NCI-H526 treated with DMSO at 0.1 percent for 48 hours (cell line): ENCODE data around the gene MAN1C1.
A peak's percentile ranks its signal among the peaks of the same experiment; 100 is the strongest.
"Not testable (repeated sequence)": the region's sequence is repeated elsewhere in the genome, so short reads cannot be mapped to it uniquely, and the experiment has no call there.

Source experiments
- DNase-seq: peaks from one replicate; lab custom pipeline; 2025; lab: John Stamatoyannopoulos, UW

MAN1C1 gene

DNA sequence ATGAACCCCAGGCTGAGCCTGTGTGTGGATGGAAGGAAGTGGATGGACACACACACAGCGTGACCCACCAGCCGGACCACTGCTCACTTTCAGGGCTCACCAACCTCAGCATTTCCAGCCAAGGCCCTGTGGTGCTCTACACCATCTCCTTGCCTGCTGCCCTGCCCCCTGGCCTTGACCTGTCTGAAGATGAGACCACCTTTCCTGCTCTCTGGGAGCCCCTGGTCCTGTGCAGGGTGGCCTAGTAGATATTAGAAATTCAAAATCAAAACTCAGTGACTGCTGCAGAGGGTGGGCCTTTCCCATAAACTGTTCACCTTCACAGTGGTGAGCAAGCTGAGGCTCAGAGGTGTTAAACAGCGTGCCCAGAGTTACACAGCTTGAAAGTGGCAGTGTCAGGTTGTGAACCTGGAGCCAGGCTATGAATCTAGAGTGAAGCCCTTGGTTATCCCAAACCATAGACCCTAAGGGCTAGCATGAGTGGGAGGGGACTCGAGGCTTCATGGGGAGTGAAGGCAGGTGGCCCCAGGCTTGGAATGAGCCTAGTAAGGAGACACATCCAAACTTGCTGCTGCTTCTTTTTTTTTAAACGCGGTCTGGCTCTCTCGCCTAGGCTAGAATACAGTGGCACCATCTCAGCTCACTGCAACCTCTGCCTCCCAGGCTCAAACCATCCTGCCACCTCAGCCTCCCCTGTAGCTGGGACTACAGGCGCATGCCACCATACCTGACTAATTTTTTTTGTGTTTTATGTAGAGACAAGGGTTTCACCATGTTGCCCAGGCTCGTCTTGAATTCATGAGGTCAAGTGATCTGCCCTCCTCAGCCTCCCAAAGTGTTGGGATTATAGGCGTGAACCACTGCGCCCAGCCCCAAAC is 41.5 kb downstream of the MAN1C1 start:
- DNase-seq, result no peak

DNA sequence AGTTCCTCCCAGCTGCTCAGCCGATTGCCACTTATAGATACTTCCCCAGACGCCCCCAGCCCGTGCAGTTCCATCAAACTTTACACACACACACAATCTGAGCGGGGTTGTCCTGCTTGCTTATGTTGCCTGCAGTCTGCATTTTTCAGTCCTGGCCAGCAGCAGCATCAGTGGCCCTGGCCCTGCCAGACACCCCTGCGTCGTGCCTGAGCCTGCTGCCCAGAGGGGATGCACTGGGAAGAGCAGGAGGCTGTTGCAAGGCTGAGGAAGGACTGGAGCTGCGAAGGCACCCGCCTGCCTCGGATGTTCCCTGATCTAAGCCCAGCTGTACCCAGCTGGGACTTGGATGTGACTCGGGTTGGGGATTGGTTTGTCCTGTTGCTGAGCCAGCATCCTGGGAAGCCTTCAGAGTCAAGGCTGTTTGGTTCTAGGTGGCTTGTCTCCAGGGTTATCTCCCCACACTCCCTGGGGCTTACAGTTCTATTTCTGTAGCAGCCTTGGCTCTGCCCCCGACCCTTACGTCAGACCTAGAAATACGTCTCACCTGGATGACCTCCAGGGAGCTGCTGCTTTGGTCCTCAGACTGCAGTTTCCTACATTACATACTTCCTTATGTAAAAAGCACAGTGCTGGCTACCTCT is 42.3 kb downstream of the MAN1C1 start:
- DNase-seq, result no peak

DNA sequence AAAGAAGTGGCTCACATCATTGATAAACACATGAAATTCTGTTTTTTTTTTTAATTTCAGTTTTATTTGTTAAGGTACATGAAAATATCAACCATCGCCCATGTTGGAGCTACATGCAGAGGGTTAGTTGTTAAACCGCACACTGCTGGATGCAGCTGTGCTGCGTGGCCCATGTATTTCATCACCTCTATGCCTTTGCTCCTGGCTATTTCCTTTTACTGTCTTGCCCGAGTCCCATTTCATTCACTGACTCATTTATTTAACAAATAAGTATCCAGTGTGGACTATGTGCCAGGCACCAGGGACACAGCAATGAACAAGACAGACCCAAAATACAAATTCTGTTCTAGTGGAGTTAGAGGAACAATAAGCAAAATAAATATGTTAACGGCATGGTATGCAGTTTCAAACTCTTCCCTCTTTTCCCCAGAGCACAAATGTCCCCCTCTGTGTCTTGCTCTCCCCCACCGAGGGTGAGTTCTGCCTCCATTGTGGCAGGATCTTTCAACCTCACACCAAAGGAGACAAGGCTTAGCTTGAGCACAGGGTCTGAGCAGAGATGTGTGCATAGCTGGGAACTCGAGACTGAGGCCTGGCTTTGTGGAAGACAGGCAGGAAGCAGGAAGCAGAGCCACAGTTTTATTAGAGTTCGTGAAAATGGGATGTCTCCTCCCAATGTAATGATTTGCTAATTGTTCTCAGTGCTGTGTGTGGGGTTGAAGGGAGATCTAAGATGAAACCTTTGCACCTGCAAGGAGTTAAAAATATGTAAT is 44.6 kb downstream of the MAN1C1 start:
- DNase-seq, result peak; percentile 81

DNA sequence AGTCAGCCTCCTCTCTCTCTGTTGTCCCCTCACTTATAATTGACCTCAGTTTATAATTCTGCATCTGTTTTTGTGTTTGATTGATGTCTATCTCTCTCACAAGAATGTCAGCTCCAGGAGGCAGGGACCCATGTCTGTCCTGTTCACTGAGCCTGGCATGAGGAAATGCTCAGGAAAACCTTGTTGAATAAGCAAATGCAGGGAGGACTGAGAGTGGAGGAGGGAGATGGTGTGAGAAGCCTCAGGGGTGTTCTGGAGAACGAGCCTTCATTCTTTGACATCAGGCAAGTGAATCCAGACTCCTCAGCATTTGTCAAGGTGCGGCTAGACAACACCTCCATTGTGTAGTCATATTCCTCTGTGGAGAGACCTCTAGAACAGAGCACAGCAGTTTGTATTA is 45.5 kb downstream of the MAN1C1 start:
- DNase-seq, result peak; percentile 53

DNA sequence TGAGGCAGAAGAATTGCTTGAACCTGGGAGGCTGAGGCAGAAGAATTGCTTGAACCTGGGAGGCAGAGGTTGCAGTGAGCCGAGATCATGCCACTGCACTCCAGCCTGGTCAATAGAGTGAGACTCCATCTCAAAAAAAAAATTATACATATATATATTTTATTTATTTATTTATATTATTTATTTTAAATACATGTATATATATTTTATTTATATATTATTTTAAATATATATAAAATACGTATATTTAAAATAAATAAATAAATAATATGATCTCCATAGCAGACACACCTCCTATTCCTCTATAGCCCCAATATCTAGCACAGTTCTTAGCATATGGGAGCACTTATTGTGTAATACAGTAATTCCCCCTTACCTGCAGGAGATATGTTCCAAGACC is 46.4 kb downstream of the MAN1C1 start:
- DNase-seq, result not testable (repeated sequence)

DNA sequence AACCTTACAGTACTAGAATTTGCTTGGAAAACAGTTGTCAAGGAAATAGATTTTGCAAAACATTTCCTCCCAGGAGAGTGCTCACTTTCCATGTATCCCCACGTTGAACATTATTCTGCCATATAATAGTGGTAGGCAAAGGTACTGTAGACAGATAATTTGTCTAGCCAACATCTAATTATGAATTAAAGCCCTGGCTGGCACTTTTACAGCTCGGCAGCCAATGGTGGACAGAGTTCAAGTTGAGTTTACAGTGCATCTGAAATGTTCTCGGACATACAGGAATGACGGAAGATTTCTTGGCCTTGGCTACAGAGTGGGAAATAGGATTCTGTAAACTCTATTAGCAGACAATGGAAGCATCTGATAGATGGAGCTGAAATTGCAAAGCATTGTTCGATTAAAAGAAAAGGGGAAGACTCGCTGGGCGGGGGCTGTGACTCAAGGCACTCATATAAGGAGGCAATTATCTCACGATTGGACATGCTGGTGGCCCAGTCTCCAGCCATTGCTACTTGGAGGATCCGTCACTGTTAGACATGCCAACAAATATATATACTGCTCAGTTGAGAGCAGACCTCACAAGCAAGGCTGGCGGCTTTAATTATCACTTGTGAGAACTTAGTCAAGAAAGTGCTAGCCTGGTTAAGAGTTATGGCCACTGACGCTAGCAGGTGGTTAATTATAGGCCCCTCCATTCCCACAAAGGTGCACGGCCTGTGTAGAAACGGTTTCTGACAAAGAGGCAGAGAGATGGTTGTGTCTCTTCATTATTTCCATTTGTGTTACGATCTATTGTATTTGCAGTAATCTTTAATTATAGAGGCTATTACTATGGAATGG is 48.0 kb downstream of the MAN1C1 start:
- DNase-seq, result no peak

DNA sequence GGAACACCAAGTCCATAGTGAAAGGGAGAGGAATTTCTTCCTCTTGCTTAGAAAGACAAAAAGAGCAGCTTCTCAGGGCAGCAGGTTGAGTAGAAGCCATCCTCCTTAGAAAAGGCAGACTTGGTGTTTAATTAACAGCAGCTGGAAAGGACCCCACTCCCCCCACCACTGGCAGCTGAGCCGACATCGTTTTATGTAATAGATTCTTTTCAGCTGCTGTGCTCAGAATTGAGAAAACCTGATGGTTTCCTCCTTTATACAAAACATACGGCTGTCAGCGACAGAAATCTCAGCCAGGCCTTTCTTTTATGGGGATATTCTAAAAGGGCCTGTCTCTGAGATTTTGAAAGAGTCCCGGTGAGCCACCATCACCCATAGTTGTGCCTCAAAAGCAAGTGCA is 49.9 kb downstream of the MAN1C1 start:
- DNase-seq, result no peak

DNA sequence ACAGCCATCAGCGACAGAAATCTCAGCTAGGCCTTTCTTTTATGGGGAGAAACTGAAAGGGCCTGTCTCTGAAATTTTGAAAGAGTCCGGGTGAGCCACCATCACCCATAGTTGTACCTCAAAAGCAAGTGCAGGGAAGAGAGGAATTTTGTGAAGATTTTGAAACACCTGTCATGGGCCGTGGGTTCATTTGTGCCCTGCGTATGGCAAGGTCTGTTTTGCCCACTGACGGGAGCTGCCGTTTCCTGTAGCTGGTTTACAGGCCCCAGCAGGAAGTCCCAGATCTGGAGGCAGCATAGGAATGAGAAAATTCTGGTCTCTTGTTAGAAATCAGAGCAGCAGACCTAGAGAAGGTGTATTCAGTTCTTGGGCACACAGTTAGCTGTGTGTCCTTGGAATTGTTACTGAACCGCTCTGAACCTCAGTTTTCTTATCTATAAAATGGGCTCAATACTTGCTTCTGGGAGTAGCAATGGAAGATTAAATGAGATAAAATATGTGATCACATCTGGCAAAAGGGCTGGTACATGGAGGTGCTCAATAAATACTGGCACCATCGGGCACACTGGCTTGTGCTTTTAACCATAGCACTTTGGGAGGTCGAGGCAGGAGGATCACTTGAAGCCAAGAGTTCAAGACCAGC is 52.5 kb downstream of the MAN1C1 start:
- no peak for DNase-seq

DNA sequence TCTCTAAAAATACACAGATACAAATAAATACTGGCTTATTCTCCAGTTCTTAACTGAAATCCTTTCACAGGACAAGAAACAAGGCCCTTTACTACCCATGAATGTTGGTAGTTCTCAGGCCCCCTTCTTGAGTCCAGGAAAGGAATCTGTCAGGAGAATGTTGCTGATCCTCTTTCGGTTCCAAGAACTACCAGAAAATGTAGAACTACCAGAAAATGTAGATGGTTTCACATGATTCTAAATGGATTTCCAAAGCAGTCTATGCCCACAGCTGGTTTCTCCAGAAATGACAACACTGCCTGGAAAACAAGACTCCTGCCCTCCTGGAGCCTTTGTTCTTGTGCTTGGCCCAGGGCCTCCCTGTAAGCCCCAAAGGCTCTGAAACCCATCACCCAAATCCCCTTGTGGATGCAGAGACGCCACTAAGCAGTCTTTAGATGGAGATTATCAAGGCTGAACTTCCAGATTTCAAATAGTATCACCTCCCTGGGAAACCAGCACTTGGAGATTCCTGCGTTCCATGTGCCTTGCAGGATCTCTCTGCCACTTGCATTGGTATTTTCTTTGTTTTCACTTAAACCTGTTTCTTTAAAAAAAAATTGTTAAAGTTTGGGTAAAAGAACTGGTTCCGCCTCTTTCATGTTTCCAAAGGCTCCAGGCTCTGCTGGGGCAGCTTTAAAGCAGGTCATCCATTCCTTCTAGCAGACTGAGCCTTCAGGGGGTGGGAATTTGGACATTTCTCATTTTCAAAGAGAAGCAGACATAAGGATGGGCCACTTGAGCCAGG is 53.4 kb downstream of the MAN1C1 start:
- no peak for DNase-seq

DNA sequence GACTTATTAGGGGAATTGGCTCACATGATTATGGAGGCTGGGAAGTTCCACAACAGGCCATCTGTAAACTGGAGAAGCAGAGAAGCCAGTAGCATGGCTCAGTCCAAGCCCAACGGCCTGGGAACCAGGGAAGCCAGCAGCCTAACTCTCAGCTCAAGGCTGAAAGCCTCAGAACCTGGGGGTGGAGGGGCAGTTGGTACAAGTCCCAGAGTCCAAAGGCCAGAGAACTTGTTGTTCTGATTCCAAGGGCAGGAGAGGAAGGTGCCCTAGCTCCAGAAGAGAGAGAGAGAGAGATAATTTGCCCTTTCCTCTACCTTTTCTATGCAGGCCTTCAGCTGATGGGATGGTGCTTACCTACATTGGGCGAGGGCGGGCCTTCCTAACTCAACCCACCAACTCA is 55.3 kb downstream of the MAN1C1 start:
- DNase-seq, result no peak

DNA sequence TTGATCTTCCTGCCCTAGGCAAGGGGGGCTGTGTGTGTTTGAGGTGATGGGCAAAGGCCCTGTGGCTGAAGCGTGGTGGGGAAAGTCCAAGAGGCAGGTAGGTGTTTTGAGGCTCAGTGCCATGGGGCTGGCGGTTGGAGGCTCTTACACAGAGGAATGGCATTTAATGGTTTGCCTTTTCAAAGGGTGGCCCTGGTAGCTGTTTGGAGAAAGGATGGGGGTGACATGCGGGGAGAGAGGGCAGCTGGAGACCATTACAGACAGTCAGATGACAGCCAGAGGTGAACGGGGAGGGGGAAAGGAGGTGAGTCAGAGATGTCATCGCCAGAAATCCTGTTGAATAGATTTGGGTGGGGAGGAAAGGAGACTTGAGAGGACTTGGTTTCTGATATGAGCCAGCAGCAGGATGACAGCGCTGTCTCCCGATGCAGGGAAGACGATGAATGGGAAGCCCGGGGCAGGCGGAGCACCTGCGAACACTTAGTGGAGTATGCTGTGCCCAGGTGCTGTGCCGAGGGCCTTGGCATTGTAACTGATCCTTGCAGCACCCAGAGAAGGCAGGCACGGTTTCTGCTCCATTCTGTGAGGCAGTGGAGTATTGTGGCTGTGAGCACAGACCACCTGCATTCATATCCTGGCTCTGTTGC is 56.3 kb downstream of the MAN1C1 start:
- no peak for DNase-seq

DNA sequence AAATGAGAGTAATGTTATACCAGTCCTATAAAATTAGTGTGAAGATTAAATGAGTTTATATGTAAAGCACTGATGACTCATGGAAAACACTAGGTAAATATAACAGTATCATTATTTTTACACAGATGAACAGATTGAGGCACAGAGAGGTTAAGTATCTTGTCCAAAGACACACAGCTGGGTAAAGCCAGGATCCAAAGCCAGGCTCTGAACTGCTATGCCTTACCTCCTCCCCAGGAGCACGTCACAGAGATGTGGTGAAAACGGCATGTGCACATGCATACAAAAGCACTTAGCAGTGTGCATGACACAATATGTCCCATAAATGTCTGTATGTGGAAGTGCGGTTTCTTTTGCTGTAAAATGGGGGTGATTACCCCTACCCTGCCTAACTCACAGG is 56.9 kb downstream of the MAN1C1 start:
- DNase-seq, result no peak

DNA sequence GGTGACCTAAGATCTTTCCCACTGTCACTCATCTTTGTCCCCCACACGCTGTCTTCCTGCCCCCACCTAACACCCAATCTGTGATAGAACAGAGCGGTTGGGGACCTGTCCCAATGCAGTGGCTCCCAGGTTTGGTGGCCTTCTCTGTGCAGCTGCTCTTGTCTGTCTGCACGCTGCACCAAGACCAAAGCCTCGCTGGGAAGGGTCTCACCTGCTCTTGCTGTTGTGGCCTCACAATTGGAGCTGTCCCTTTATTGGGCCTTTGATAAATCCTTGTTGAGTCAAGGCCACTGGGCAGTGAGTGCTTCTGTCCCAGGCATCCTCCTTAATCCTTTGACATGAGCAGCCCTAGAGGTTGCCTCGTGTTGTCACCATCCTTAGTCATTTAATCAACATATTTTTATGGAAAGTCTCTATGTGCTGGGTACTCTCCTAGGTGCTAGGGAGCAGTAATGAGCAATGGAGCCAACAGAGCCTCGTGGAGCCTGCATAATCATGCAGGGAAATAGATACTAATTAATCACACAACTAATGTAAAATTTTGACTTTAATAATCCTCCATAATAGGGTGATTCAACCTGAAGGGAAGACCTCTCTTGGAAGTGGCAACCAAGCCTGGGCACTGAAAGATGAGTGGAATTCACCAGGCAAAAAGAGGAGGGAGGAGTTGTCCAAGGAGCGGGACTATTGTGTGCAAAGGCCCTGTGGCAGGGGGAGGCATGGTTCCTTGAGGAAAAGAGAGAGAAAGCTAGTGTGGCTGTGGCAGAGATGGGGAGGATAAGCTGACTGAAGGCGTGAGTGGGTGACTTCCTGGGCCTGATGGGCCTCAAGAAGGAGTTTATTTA is 57.6 kb downstream of the MAN1C1 start:
- DNase-seq, result no peak

DNA sequence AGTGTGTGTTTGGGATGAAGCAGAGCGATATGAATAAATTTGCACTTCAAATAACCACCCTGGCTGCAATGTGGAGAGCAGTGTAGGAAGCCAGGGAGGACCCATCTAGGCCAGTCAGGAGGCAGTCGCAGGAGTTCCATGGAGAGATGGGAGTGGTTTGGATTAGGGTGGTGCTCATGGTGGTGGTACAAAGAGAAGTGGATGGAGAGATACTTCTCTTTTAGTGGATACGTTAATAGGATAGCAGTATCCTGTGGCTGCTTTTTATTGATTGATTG is 58.2 kb downstream of the MAN1C1 start:
- DNase-seq, result no peak

DNA sequence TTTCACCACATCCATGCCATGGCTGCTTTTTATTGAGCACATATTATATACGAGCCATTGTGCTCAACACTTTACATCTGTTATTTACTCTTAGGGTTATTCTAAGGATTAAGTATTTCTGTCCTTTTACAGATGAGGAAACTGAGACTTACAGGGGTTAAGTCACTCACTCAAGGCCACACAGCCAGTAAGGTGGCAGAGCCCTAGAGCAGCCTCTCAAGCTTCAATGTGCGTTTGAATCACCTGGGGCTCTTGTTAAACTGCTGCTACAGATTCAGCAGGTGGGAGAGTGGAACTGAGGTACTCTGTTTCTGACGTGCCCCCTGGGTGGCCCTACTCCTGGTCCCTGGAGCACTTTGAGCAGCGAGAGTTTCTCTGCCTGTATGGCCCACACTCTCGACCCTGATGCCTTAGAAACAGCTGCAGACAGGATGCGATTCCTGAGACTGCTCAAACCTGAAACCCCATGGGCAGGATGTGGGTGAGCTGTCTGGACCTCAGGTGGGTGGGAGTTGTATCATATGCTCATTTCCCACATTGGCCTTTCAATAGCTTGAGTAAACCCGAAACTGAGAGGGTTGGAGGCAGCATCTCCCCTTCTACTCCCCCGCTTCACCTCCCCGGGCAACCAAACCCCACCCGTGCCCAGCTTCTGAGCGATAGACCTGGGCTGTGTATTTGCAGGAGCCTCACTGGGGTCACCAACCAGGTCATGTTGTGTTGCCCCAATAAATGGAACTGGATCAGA is 59.3 kb downstream of the MAN1C1 start:
- DNase-seq, result no peak

DNA sequence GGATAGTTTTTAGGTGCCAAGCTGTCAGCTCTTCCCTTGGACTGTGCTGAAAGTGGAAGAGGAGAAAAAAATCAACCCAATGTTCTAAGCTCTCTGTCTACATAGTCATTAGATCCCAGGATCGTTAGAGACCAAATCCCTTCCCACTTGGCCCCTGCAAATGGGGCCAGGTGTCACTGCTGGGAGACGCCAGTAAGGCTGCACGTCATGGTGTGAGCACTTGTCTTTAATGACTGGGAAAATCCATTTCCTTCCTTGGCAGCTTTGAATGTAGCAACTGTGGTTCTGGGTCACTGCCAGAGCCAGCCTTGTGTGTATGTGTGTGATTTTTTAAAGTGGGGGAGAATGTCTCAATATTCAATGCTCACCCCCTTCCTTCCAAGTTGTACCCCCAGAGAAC is 59.9 kb downstream of the MAN1C1 start:
- DNase-seq, result no peak

DNA sequence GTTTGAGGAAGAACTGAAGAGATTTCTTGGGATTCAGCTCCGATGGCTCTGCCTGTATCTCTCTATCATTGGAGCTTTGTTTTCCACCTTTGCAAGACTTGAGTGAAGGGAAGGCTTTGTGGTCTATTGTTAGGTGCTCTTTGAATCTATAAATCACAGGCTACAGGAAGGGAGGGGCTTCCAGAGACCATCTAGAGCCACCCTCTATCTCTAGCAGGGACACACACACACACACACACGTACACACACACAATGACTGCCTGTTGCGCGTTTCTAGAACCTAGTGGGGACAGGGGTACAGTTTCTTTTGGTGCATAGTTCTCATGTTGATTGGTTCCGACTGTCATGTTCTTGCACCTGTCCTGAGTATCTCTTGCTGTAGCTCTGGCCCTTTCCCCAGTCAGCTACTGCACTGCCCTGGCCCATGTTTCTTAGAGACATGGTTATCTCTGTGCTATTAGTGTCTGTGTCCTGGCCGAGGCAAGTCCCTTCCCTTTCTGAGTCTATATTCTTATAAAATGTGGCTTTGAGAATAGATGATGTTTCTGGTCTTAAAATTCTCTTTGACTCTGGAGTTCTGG is 60.7 kb downstream of the MAN1C1 start:
- no peak for DNase-seq

DNA sequence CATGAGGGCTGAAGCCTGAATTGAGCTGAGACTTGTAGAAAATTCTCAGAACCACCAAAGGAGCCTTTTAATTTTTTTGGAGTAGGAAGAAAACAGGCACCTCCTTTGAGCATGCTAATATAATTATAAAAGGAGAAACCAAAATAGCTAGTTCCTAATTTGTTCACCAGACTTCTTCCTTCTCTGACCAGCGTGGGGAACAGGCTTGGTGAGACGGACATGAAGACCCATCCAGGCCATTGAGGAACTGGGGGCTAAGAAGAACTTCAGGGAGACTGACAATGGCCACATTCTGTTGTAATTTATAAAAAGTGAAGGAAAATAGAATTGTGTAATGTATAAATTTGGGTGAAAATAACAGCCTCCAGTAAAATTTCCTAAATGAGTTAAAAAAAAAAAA is 62.6 kb downstream of the MAN1C1 start:
- no peak for DNase-seq
